HepG2 (cell line): Measurements from ENCODE around the gene ZNF578. TPM values are rescaled to one million over a fixed set of nuclear protein-coding genes. Genes with fewer than 3 reads are reported as not detected.
A peak's percentile ranks its signal among the peaks of the same experiment; 100 is the strongest.

ENCODE experiments used
- KAT8 ChIP-seq: IDR thresholded peaks from 2 replicates; pipeline ENCODE4 v1.6.1; 2016; ENCODE audit warnings: missing genetic modification reagents, missing compliant biosample characterization
- NCOA1 ChIP-seq: sonication (generic); formaldehyde crosslinking; IDR thresholded peaks from 2 replicates; pipeline ENCODE4 v1.9.0; 2021; ENCODE audit warnings: missing genetic modification reagents
- PCBP2 ChIP-seq: fragments of 200-400 bp; formaldehyde crosslinking; optimal IDR thresholded peaks from 2 replicates; pipeline ENCODE3; 2018; ENCODE audit warnings: low read length, low read depth; ENCODE audit not compliant: poor library complexity, severe bottlenecking
- PITX1 ChIP-seq: sonication (generic); formaldehyde crosslinking; IDR thresholded peaks from 2 replicates; pipeline ENCODE4 v1.5.1; 2020; ENCODE audit warnings: mild to moderate bottlenecking, missing genetic modification reagents
- RAD51 ChIP-seq: fragments of 450-650 bp; IDR thresholded peaks from 2 replicates; pipeline ENCODE4 v1.6.1; 2016; ENCODE audit warnings: borderline replicate concordance
- ZC3H13 ChIP-seq: sonication (generic); formaldehyde crosslinking; IDR thresholded peaks from 2 replicates; pipeline ENCODE4 v1.8.1; 2023; ENCODE audit warnings: mild to moderate bottlenecking, missing genetic modification reagents, moderate library complexity
- ZC3H4 ChIP-seq: sonication (generic); formaldehyde crosslinking; IDR thresholded peaks from 2 replicates; pipeline ENCODE4 v1.4.0; 2020; ENCODE audit warnings: missing genetic modification reagents, borderline replicate concordance
- ZNF382 ChIP-seq: sonication (generic); formaldehyde crosslinking; IDR thresholded peaks from 2 replicates; pipeline ENCODE4 v1.5.0; 2020; ENCODE audit warnings: missing genetic modification reagents, mild to moderate bottlenecking, borderline replicate concordance
- ZNF556 ChIP-seq: sonication (generic); formaldehyde crosslinking; IDR thresholded peaks from 2 replicates; pipeline ENCODE4 v1.4.0; 2020; ENCODE audit warnings: mild to moderate bottlenecking, missing genetic modification reagents, borderline replicate concordance
- ZNF672 ChIP-seq: sonication (generic); formaldehyde crosslinking; IDR thresholded peaks from 2 replicates; pipeline ENCODE4 v1.8.1; 2022; ENCODE audit warnings: missing genetic modification reagents
- ZNF768 ChIP-seq: sonication (generic); formaldehyde crosslinking; IDR thresholded peaks from 2 replicates; pipeline ENCODE4 v1.4.0; 2020; ENCODE audit warnings: missing genetic modification reagents
- polyA plus RNA-seq, 8 experiments: library from polyadenylated mRNA; depleted of rRNA in 3 of 8; stranded (reverse) in 7 of 8; unstranded in 1 of 8; fragments of >200 nt; fragmentation: Illumina TruSeq in 4 of 8; extraction: Trizol in 4 of 8; gene quantifications; 2 replicates each; pipeline versions ENCODE4 v1.2.1 to v1.2.3, GENCODE V29; 2011 to 2016; ENCODE audit warnings: low read depth in 4 of 8, missing spikeins in 1 of 8, mixed read lengths in 1 of 8; ENCODE audit not compliant: insufficient read depth in 1 of 8
- total RNA-seq, 5 experiments: library from RNA; depleted of rRNA; stranded (reverse); fragments of >200 nt; fragmentation: Illumina TruSeq; extraction: Trizol; gene quantifications; 2 replicates each; pipeline ENCODE4 v1.2.3, GENCODE V29; 2016; ENCODE audit warnings: low read depth in 1 of 5
- TF ChIP-seq, protein P1 (sequence below), 2 experiments: fragments of 450-650 bp in 1 of 2; sonication (generic) in 1 of 2; formaldehyde crosslinking; IDR thresholded peaks; 2 replicates each; pipeline versions ENCODE4 v1.5.0 to v1.8.0; 2020 to 2022; ENCODE audit warnings: mild to moderate bottlenecking in 1 of 2, missing genetic modification reagents in 1 of 2
- TF ChIP-seq, protein P2 (sequence below): sonication (generic); formaldehyde crosslinking; conservative IDR thresholded peaks from 2 replicates; pipeline ENCODE4 v1.8.0; 2022; ENCODE audit warnings: low read depth, missing genetic modification reagents
- TF ChIP-seq, protein P3 (sequence below), 2 experiments: sonication (generic) in 1 of 2; formaldehyde crosslinking in 1 of 2; IDR thresholded peaks; 2 replicates each; pipeline versions ENCODE4 v1.5.1 to v1.6.1; 2011 to 2020; ENCODE audit warnings: borderline replicate concordance in 1 of 2, low read depth in 1 of 2, low read length in 1 of 2, mild to moderate bottlenecking in 1 of 2, missing genetic modification reagents in 1 of 2, moderate library complexity in 1 of 2
- TF ChIP-seq, protein P4 (sequence below): IDR thresholded peaks from 2 replicates; pipeline ENCODE4 v1.6.1; 2018; ENCODE audit warnings: missing genetic modification reagents, mild to moderate bottlenecking, missing compliant biosample characterization

Gene ZNF578
- total and polyA plus RNA-seq, 2 of the 13 experiments (the other 11 are each of a cell fraction or from before 2014, with no cell fraction given), result not detected

DNA sequence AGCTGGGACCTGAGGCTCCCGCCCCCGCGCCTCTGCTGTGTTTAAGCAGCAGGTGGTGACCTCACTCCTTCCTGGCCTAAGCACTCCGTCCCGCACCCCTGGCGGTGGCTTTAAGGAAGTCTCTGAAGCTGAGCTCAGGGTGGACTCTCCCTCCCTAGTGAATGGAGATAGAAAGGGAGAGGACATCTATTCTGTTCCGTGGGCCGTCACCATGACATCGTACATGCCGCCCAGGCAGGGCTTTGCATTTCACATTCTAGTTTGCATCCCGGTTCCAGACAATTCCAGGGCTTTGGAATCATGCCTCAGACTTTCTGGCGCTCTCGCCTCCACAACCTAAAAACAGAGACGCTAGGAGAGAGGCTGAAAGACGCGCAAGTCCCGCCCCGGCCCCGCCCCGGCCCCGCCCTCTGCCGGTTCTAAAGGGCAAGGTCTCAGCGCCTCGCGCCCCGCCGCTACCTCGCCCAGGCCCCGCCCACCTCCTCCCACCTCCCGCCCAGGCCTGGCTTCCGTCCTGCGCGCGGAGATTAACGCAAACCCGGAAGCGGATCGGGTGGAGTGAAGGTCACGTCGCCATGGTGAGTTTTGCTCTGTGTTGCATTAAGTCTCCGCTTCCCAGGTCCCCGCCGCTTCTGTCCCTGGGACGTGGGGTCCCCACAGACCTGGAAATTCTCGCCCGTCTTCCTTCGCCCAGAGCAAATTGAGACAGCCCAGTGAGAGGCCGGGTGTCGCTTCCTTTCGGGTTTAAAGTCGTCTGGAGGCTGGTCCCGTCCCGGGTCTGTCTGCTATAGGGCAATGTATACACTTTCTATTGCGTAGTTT is 74.0 kb downstream of the ZNF578 start, which contains the start of gene ZNF808 (continued):
- TF ChIP-seq ZNF672 (CRISPR knock-in tag) (no peak), ZC3H4 (CRISPR knock-in tag) (no peak), PCBP2 (no peak), KAT8 (CRISPR knock-in tag) (peak; percentile 77; the same call in 1 of the 2 replicates), NCOA1 (CRISPR knock-in tag) (no peak), PITX1 (CRISPR knock-in tag) (no peak), ZNF382 (CRISPR knock-in tag) (no peak), ZNF768 (CRISPR knock-in tag) (peak; percentile 83; the same call in 1 of the 2 replicates), RAD51 (no peak), ZNF556 (CRISPR knock-in tag) (no peak), ZC3H13 (no peak)
- TF ChIP-seq, protein P1, sequence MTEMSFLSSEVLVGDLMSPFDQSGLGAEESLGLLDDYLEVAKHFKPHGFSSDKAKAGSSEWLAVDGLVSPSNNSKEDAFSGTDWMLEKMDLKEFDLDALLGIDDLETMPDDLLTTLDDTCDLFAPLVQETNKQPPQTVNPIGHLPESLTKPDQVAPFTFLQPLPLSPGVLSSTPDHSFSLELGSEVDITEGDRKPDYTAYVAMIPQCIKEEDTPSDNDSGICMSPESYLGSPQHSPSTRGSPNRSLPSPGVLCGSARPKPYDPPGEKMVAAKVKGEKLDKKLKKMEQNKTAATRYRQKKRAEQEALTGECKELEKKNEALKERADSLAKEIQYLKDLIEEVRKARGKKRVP (CRISPR knock-in tag; IDR thresholded peaks at IDR 0.05), result no peak
- TF ChIP-seq, protein P2, sequence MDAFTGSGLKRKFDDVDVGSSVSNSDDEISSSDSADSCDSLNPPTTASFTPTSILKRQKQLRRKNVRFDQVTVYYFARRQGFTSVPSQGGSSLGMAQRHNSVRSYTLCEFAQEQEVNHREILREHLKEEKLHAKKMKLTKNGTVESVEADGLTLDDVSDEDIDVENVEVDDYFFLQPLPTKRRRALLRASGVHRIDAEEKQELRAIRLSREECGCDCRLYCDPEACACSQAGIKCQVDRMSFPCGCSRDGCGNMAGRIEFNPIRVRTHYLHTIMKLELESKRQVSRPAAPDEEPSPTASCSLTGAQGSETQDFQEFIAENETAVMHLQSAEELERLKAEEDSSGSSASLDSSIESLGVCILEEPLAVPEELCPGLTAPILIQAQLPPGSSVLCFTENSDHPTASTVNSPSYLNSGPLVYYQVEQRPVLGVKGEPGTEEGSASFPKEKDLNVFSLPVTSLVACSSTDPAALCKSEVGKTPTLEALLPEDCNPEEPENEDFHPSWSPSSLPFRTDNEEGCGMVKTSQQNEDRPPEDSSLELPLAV (CRISPR knock-in tag), result no peak
- TF ChIP-seq, protein P3, sequence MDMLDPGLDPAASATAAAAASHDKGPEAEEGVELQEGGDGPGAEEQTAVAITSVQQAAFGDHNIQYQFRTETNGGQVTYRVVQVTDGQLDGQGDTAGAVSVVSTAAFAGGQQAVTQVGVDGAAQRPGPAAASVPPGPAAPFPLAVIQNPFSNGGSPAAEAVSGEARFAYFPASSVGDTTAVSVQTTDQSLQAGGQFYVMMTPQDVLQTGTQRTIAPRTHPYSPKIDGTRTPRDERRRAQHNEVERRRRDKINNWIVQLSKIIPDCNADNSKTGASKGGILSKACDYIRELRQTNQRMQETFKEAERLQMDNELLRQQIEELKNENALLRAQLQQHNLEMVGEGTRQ (IDR thresholded peaks at IDR 0.05; ENCODE audit: low read depth, low read length), result no peak
- TF ChIP-seq, protein P3 (CRISPR knock-in tag; IDR thresholded peaks at IDR 0.05; ENCODE audit: borderline replicate concordance), result no peak
- TF ChIP-seq, protein P4, sequence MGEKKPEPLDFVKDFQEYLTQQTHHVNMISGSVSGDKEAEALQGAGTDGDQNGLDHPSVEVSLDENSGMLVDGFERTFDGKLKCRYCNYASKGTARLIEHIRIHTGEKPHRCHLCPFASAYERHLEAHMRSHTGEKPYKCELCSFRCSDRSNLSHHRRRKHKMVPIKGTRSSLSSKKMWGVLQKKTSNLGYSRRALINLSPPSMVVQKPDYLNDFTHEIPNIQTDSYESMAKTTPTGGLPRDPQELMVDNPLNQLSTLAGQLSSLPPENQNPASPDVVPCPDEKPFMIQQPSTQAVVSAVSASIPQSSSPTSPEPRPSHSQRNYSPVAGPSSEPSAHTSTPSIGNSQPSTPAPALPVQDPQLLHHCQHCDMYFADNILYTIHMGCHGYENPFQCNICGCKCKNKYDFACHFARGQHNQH, result no peak
- TF ChIP-seq, all 625 proteins: peak for 86
